Lower leg skin (tissue), 3 donors: Measurements from ENCODE around the gene TPRN.

Experiments used
- CTCF ChIP-seq, 3 donors: fragments of 450-650 bp; IDR thresholded peaks; one replicate each; pipeline ENCODE4 v1.5.1; 2016; ENCODE audit warnings: antibody characterized with exemption in 3 of 3, mild to moderate bottlenecking in 3 of 3, moderate library complexity in 2 of 3
- POLR2A ChIP-seq, 2 donors: fragments of 450-650 bp; IDR thresholded peaks; one replicate each; pipeline ENCODE4 v1.6.1; 2016 to 2017; ENCODE audit warnings: antibody characterized with exemption in 2 of 2, mild to moderate bottlenecking in 1 of 2, moderate library complexity in 1 of 2

- TF ChIP-seq POLR2A (IDR thresholded peaks at IDR 0.05) (no peak), CTCF (IDR thresholded peaks at IDR 0.05) (no peak)
These were observed 14.8 kb upstream of the TPRN start for GRCh38 chr9:137215196-137215986.
